Right ventricle myocardium inferior (tissue), 1 donor: Measurements from ENCODE around the gene LCP1. TPM values are rescaled to one million over a fixed set of nuclear protein-coding genes. Genes with fewer than 3 reads are reported as not detected.
"Not testable (repeated sequence)": the region's sequence is repeated elsewhere in the genome, so short reads cannot be mapped to it uniquely, and the experiment has no call there.

ENCODE experiments used
- ATAC-seq: fragments of 200-7000 bp; cut with Tn5 transposase; one replicate; pipeline ENCODE4 v1.9.1; 2020; ENCODE audit warnings: mild to moderate bottlenecking, moderate library complexity
- DNase-seq: peaks from one replicate; pipeline ENCODE4 v3.0.0; 2021; ENCODE audit errors: missing footprints
- intact Hi-C: fragments of 100-400 bp; cut with DNase I; formaldehyde crosslinking; loops from one replicate; pipeline ENCODE4 v1.11.0; 2022
- long read RNA-seq: library from polyadenylated mRNA; unstranded; transcript quantifications from one replicate; pipeline ENCODE4 v2.0.0, GENCODE V29; 2021
- total RNA-seq: library from RNA; stranded (reverse); fragmentation: NEBNext Ultra II Directional; extraction: Animal tissue kit (Norgen Biotek cat#: 25700); gene quantifications from one replicate; pipeline ENCODE4 v1.2.1, GENCODE V29; 2021
- donor health status: DM: no; HTN: yes; CAD: no; lungs with severe emphysema.

The LCP1 gene, protein sequence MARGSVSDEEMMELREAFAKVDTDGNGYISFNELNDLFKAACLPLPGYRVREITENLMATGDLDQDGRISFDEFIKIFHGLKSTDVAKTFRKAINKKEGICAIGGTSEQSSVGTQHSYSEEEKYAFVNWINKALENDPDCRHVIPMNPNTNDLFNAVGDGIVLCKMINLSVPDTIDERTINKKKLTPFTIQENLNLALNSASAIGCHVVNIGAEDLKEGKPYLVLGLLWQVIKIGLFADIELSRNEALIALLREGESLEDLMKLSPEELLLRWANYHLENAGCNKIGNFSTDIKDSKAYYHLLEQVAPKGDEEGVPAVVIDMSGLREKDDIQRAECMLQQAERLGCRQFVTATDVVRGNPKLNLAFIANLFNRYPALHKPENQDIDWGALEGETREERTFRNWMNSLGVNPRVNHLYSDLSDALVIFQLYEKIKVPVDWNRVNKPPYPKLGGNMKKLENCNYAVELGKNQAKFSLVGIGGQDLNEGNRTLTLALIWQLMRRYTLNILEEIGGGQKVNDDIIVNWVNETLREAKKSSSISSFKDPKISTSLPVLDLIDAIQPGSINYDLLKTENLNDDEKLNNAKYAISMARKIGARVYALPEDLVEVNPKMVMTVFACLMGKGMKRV
- 26.4 TPM for total RNA-seq
- long read RNA-seq, transcript LCP1-201 (16 exons, 3,787 nt): major isoform, 6 of 8 reads
- long read RNA-seq, partial matches to known transcripts: 2 of 8 reads
- long read RNA-seq, other reads (novel, unspliced or antisense): 0 of 8 reads

DNA sequence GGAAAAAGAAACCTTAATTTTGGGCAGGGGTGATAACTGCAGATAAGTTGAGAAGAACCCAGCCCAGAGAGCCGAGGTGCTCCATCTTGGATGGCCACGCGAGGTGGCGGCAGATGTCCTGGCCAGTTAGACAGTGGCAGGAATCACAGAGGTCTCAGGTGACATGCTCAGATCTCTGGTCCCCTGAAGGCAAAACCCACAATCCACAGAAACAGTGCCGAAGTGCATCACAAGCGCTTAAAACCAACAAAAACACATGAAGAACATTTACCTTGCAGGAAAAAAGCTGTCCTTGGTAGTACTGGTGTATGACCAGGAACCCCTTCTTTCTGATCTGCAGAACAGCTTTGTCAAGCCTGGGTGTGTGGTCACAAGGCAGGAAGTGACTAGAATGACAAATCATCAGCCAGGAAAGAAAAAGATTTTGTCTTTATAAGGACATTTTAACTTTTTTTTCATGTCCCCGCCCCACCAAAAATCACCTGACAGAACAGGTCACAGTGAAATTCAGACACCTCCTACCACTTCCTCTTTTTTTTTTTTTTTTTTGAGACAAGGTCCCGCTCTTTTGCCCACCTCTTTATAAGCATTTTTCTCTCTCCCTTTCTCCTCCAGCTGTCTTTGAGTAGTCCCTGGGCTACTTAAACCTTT lies at the start of gene LCP1:
LCP1 (minus strand) TSS at position 338 of the 651 bp plus-strand sequence. CDS start 22,515 bp downstream, outside the sequence.
- intact Hi-C loops: no loop called here
- peak; percentile 53 for ATAC-seq
- DNase-seq: peak; percentile 73

DNA sequence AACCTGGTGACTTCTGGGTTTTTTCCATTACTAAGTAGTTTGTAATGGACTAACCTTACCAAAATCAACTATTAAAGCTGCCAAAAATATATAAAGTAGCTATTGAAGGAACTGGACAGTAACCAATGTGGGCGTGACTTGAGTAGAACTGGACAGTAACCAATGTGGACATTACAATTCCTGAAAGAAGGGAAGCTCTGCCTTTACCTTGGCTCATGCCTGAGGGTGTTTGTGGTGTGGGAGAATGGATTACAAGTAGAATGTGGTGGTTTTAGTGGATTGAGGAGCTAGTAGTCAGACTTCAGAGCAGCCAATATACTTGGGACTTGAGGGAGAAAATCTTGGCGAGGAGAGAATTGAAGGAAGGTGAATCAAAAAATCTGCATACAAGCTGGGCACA lies 47.3 kb upstream of the LCP1 start:
- DNase-seq (no peak), ATAC-seq (no peak)
- intact Hi-C loops: no loop called here

DNA sequence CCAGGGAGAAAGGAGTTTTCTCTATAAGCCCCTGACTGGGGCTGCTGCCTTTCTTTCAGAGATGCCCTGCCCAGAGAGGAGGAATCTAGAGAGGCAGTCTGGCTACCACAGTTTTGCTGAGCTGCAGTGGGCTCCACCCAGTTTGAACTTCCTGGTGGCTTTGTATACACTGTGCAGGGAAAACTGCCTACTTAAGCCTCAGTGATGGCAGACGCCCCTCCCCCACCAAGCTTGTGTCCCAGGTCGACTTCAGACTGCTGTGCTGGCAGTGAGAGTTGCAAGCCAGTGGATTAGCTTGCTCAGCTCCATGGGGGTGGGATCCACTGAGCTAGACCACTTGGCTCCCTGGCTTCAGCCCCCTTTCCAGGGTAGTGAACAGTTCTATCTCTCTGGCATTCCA lies 38.3 kb upstream of the LCP1 start:
- intact Hi-C loops, ATAC-seq: not testable (repeated sequence)
- DNase-seq: peak; percentile 61

GRCh38 chr13:46214741-46215140 lies 32.8 kb upstream of the LCP1 start:
- intact Hi-C loops, DNase-seq, ATAC-seq: not testable (repeated sequence)

DNA sequence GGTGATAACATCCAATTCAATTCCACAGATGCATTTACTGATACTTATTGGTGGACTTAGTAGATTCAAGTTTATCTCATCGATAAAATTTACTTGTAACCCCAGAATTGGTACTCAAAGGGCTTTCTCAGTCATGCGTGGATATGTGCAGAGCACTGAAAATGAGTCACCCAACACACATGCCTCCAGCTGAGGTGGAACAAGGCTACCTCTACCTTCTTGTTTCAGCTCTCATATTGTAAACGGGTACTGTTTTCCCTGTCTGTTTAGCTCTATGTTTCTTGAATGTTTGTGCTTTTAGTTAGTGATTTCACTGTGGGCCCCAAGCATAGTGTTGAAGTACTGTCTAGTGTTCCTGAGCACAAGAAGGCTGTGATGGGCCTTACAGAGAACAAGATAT lies 31.3 kb upstream of the LCP1 start:
- DNase-seq: no peak
- intact Hi-C loops: no loop called here
- no peak for ATAC-seq

DNA sequence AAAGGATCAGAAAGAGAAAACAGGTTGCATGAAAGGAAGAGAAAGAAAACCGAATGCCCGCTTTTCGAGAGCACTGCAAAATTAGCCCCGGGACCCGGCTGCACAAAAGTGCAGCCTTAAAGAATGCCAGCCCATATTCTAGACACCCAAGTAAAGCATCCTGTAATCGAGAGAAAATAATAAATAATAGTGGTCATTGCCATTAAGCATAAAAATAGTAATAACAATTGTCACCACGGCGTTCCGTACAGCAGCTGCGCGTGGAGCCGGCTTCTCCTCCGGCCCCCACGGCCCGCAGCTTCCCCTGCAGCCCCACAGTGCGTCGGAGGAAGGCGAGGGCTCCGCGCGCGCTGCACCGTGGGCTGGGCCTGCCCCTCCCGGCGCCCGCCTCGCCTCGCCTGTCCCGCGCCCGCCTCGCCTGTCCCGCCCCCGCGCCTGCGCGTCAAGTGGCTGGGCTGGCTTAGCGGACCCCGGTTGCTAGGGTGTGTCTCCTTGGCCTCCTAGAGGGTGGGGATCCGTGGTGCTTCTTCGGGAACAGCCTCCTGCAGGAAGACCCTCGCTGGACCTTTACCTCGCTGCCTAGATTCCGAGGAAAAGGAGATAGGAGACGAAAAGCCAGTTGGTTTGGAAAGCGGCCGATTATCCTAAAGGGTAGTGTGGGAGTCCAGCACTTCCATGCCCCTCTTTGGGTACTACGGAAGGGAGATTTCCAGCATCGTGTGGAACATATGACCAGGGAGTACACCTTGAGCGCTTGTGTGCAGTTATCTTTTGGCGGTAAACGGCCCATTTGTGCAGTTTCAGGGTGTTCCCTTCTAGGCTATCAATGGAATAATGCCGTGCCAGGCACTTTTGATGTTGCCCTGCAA lies 29.7 kb upstream of the LCP1 start, which contains the start of gene LRRC63:
LRRC63 (plus strand) TSS at position 446 of the 869 bp plus-strand sequence. CDS start 1,107 bp downstream, outside the sequence.
- DNase-seq (peak; percentile 92), ATAC-seq (peak; percentile 99)
- intact Hi-C loops: no loop called here

DNA sequence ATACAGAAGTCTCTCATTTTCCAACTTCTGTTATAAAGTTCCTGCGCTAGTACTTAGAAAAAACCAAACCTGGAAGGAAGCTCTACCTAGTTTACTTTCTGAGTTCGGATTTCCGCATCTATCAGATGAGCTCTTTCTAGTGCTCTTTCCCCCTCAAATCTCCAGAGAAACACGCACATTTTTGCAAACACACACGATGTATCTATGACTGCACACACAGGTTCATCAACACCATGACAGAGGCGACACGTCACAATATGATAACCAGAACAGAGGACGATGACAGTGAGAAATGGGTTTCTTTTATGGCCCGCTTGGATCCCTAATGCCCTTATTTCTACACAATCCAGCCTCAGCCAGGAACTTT lies 29.1 kb upstream of the LCP1 start:
- intact Hi-C loops: no loop called here
- no peak for DNase-seq
- no peak for ATAC-seq

DNA sequence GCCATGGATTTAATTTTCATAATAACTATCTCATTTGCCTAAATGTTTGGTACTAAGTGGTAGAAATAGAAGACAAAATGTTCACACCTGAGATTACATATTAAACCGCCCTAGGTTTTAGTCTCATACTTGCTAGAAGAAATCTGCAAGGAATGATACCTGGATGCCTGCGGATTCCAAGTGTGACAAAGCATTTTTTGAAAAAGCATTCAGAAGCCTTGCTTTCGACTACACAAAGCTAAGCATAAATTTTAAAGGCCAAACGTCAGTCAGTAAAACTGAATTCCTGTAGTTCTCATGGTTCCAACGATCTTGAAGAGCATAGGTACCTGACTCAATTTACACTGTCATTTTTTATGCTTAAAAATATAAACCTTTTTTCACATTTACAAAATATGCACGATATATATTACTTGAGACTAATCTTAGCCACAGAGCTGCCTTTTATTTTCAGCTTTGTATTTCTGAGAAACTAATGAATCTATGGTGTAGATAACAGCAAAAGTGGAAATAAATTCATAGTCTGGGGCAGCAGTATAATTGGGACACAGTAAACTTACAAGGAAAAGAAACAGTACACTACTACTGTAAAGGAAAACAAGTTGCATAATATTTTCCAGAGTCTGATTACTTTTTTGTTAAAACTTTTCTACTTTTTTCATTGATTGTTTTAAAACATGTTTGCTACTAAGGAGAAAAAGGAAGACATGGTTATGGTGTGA lies 28.5 kb upstream of the LCP1 start:
- no peak for DNase-seq
- intact Hi-C loops: no loop called here
- ATAC-seq: no peak

GRCh38 chr13:46207828-46208227 lies 25.9 kb upstream of the LCP1 start:
- intact Hi-C loops: no loop called here
- no peak for DNase-seq

GRCh38 chr13:46206143-46206542 lies 24.2 kb upstream of the LCP1 start:
- intact Hi-C loops: no loop called here
- ATAC-seq (no peak), DNase-seq (no peak)

More at GRCh38 chr13:46207828-46208227, 25.9 kb upstream of the LCP1 start:
- ATAC-seq: no peak

- intact Hi-C loops: no loop called here
- no peak for ATAC-seq
- no peak for DNase-seq
Observed at GRCh38 chr13:46202966-46203365, 21.0 kb upstream of the LCP1 start.

- intact Hi-C loops: no loop called here
- ATAC-seq (no peak), DNase-seq (no peak)
Observed at GRCh38 chr13:46202188-46202795, 20.3 kb upstream of the LCP1 start.

DNA sequence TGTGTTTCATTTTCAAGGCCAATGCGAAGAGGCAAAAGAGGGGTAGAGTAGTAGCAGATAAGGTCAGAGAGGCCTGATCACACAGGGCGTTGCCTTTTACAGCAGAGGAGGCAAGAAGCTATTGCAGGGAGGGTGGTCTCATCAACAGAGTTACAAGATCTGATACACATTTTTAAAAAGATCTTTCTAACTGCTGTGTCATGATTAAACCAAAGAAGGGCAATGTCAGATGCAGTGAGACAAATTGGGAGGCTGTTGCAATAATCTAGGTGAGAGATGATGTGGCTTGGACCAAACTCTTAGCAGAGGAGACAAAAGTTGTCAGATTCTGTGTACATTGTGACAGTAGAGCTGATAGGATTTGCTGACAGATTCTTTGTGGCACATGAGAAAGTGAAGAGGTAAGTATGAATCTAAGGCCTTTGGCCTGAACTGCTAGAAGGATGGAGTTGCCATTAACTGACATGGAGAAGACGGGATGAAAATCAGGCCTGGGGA lies 16.8 kb upstream of the LCP1 start:
- DNase-seq: no peak
- no peak for ATAC-seq
- intact Hi-C loops: no loop called here

GRCh38 chr13:46197299-46198048 lies 15.5 kb upstream of the LCP1 start:
- ATAC-seq: no peak
- intact Hi-C loops: no loop called here
- no peak for DNase-seq

GRCh38 chr13:46195016-46195415 lies 13.0 kb upstream of the LCP1 start:
- intact Hi-C loops: no loop called here
- no peak for DNase-seq
- no peak for ATAC-seq

DNA sequence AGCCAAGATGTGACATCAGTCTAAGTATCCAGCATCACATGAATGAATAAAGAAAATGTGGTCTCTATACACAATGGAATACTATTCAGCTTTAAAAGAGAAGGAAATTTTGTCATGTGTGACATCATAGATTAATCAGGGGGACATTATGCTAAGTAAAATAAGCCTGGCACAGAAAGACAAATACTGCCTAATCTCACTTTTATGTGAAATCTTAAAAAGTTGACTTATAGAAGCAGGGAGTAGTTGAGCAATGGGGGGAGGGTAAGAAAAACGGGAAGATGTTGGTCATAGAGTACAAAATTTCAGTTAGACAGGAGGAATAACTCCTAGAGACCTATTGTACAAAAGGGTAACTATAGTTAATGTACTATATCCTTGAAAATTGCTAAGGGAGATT lies 10.4 kb upstream of the LCP1 start:
- intact Hi-C loops: no loop called here
- no peak for DNase-seq
- ATAC-seq: no peak

DNA sequence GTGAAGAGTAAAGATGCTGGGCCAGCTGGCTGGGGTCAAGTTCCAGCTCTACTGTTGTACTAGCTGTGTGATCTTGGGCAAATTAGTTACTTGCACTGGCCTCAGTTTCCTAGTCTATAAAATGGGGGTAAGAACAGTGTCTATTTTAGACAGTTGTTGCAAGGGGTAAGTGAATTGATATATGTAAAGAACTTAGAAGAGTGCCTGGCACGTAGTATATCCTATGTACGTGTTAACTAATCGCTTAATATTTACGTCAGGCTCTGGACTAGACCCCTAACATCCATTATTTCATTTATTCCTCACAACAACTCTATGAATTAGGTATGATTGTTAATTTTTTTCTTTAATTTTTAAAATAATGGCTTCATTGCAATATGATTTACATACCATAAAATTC lies 3.7 kb upstream of the LCP1 start:
- ATAC-seq: no peak
- intact Hi-C loops: no loop called here
- no peak for DNase-seq
